NCI-H82 treated with DMSO at 0.1 percent for 48 hours (cell line): ENCODE data around the gene BEND6.
"Not testable (repeated sequence)": the region's sequence is repeated elsewhere in the genome, so short reads cannot be mapped to it uniquely, and the experiment has no call there.

Experiments used
- DNase-seq: peaks from one replicate; lab custom pipeline; 2025; ENCODE audit not compliant: unreplicated experiment; lab: John Stamatoyannopoulos, UW

BEND6 gene

DNA sequence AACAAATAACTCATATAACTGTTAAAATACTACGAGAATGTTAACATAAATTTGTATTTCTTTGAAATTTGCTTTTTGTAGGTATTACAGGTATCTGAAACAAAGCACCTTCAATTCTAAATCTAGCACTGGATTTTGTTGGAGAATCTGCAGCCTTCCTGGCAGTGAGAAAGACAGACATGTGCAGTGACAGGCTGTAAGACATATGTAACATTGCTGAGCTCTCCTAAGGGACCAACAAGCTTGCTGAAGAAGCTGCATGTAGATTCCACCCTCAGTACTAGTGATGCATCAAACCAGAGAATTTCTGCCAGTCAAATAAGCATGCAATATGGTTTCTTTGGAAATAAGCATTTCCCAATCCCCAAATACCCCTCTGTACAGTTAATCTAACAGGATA is 71.1 kb downstream of the BEND6 start:
- no peak for DNase-seq

DNA sequence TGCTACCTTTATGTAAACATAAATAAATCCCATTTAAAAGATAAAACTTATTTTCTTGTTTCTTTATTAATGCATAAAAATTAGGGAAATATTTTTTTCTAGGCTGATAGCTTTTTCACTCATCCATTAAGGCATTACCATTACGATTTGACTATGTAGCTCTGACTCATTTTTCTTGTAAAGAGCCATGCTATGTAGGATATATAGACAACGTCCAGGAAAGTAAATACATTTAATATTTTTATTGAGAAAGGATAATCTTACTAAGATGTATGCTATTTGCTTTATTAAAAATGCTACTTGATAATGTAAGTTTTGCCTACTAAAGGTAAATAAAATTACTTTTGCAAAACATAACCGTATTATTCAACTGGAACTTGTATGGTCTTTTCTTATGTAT is 72.4 kb downstream of the BEND6 start:
- DNase-seq = no peak

DNA sequence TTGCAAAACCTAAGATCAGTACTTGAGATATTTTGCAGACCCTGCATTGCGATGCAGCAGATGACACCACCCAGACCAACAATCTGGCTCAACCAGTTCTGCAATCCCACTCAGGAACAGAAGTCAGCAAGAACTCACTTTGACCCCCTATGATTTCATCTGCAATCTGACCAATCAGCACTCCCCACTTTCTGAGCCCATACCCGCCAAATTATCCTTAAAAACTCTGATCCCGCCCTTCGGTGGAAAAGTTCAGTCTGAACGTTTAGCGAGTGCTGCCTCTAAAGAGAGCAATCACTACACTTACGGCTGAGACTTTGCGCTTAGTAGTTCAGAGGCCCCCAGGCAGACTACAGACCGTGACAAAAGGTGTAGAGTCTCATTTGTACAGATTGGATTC is 74.3 kb downstream of the BEND6 start:
- DNase-seq = no peak

DNA sequence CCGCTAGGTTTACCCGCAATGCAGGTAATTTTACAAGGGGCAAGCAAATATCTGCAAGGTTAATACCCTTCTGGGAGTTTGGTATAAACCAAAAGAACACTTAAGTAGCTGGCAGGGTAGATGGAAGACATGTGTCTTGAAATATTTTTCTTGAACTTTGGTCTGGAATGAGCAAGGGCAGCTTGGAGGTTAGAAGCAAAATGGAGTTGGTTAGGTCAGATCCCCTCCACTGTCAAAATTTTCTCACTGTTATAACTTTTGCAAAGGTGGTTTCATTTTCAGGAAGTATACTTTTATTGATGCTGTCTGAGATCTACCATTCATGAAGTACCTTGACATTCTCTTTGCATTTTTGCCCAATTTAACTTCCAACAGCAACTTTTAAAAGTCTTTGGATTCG is 78.3 kb downstream of the BEND6 start:
- no peak for DNase-seq

DNA sequence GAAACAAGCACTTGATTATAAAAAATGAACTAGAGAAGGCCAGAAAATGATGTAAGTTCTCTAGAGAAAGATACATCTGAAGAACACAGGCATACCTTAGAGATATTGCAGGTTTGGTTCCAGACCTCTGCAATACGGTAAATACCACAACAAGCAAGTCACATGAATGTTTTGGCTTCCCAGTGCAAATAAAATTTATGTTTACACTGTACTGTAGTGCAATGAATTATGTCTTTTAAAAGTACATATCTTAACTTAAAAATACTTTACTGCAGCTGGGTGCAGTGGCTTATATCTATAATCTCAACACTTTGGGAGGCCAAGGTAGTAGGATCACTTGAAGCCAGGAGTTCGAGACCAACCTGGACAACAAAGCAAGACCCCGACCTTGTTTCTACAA is 80.6 kb downstream of the BEND6 start:
- no peak for DNase-seq

DNA sequence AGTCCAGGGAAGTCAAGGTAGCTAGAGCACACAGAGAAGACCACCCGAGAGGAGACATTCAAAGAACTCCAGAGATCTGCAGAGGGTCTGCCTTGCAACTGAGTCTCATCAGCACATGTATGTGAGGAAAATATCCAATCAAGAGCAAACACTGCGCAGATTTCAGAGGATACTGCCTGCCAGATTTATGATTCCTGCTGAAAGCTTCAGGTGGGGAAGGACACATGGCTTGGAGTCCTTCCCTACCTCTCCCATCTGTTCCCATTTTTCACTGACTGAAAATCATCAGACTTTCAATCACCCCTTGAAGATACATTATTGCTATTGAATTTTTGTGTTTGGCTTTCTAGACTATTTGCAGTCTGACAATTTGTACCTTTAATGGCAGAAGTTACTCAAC is 84.0 kb downstream of the BEND6 start:
- no peak for DNase-seq

DNA sequence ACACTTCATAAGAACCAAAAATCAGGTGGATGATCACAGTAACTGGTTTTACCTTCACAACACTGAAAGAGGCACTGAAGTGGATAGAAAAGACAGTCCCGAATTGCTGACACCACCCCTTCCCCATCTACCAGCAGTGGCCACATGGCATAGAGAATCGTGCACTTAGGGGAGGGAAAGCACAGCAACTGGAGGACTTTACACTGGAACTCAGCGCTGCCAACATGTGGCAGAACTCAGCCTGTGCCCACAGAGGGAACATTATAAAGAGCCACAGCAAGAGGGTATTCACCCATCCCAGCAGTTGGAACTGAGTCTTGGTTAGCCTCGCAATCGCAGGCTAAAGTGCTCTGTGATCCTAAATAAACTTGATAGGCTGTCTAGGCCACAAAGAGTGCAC is 85.1 kb downstream of the BEND6 start:
- DNase-seq = no peak

DNA sequence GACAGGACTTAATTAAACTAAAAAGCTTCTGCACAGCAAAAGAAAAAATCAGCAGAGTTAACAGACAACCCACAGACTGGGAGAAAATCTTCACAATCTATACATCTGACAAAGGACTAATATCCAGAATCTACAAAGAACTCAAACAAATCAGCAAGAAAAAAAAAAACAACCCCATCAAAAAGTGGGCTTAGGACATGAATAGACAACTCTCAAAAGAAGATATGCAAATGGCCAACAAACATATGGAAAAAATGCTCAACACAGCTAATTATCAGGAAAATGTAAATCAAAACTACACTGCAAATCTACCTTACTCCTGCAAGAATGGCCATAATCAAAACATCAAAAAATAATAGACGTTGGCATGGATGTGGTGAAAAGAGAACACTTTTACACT is 89.2 kb downstream of the BEND6 start:
- DNase-seq = not testable (repeated sequence)

DNA sequence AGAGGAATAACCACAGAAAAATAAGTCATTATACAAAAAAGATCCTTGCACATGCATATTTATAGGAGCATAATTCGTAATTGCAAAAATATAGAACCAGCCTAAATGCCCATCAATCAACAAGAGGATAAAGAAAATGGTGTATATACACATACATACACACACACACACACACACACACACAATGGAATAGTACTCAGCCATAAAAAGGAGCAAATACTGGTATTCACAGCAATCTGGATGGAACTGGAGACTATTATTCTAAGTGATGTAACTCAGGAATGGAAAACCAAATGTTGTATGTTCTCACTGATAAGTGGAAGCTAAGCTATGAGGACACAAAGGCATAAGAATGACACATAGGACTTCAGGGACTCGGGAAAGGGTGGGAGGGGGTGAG is 89.7 kb downstream of the BEND6 start:
- DNase-seq = no peak

DNA sequence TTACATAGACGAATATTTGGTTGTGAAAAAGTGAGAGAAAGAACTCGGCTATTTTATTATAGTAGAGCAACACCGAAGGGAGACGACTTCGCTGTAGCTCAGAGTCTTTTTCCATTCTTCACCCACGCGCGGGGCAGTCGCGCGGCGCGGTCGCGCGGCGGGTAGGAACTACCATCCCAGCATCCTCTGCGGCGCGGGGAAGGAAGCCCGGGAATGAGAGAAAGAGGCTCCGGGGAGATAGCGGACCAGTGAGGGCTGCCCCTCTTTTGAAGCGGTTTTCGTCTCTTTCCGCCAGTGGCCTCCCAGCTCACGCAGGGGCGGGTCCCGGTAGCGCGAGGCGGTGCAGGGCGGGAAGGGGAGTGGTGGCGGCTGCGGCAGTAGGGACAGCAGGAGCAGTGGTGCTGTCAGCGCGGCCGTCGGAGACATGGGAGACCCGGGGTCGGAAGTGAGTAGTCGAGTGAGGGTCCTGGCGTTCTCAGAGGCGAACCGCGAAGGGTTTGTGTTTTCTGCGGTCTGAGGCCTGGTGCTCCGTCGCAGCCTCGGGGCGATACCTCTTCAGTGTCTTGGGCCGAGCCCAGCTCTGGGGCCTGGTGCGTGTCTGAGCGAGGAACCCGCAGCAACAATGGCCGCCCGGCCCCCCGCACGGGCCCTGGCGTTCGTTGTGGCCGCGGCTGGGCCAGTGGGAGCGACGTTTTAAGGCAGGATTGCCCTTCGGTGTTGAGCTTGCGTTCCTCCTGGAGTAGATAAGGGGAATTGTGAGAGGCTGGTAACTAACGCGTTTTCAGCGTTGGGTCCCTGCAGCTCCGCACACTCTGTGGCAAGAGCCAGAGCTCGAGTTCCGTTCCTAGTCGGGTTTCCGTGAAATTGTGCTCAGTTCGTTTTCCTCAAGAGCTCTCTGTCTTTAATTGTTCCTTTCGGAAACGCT is 91.7 kb downstream of the BEND6 start, which contains the start of gene KIAA1586:
Gene KIAA1586, plus strand, starts transcription at position 362 of the 925 bp plus-strand sequence. Its CDS starts 63 bp downstream, at position 425.
- DNase-seq = peak; percentile 77

DNA sequence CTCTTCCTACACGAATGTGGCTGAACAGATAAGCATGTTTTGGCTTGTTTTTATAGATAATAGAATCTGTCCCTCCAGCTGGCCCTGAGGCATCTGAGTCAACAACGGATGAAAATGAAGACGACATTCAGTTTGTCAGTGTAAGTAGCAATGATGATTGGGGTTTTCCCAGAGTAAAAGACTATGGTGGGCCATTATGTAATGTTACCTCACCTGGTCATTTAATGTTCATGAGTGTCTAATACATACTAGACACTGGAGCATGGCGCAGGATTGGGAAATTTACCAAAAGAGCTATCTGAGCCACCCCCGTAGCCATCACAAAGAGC is 92.3 kb downstream of the BEND6 start:
- not testable (repeated sequence) for DNase-seq

DNA sequence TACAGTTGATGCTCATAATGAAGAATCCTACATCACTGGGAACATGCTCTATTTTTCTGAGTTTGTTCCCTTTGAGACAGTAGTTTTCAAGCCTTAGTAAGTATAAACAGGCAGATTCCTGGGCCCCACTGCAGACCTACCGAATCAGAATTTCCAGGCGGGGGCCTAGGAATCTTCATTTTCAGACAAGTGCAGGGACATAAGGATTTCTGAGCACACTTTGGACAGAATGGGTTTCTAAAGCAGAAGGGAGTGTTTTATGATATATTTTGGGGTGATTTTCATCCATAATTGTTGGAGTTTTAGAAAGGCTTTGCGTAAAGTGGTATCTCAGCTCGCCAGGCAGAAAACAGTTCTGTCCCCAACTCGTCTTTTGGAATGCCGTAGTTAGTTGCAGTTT is 93.0 kb downstream of the BEND6 start:
- not testable (repeated sequence) for DNase-seq

DNA sequence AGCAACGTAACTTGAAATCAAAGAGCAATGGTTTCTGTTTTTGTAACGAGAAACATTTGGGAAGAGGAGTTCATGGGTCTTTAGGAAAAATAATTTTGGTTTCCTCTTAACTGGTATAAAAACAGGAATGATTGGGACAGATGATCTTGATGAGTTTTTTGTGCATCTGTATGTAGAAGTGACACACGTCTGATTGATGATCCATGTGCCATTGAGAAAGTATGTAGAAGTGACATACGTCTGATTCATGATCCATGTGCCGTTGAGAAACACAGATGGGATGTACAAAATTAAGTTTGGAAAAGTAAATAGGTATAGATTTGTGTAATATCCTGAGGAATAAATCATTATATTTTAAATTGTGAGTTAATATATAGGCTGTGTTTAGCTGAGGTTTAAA is 93.7 kb downstream of the BEND6 start:
- DNase-seq = no peak

DNA sequence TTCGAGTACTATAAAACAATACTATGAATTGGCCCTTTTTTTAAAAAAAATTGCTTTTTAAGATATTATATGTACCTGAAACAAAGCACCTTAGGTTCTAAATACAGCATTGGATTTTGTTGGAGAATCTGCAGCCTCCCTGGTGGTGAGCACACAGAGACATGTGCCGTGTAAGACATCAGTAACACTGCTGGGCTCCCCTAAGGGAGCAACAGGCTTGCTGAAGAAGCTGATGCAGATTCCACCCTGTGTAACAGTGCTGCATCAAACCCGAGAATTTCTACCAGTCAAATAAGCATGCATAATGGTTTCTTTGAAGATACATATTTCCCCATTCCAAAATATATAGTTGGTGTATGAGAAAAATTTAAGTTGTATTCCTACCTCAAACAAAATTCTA is 108.9 kb downstream of the BEND6 start:
- DNase-seq = no peak

DNA sequence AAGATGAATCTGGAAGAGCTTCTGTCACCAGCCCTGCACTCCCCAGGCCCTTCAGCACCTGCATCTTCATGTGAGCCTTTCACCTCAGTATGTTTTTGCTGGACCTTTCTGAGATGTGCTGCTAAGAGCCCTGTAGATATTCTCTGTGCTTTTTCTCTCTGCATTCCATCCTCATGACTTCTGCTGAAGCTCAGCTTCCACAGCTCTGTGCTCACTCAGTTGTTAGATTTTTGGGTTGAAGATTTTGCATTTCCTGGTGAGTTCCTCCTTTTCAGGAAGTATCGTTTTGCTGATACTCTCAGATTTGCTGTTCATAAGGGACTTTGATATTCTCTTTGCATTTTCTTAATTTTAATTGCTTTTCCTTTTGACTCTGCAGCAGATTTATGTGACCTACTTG is 109.9 kb downstream of the BEND6 start:
- no peak for DNase-seq

DNA sequence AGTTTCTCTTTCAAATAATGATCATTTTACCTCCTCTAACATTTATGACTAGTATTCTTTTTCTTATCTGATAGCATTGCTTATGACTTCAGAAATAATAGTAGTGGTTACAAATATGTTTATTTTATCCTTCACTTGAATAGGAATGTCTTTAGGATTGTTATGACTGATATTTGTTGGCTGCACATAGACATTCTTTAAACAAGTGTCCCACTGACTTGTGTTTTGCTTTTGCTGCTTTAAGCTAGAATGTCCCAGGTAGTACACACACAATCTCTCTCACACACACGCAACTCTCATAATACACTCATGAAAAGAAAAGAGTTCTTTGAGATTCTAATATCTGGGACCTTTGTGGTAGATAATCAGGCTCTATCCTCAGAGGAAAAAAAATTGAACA is 113.2 kb downstream of the BEND6 start:
- DNase-seq = no peak

DNA sequence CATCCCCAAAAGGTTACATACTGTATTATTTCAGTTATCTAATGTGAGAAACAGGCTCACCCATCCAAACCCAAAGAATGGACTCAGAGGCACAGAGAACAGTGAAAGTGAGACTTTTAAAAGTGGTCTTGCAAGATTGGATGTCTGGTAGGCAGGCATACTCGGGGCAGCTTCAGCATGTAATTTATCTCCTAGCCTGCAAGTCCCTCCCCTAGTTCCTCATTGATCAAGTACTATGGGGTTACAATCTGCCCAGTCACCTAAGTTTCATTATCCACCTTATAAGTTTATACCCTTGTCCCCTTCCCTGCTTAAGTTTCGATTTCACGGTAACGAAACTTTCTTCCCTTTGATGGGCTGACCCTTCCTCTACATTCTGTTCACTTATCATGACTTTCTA is 114.3 kb downstream of the BEND6 start:
- DNase-seq = no peak

DNA sequence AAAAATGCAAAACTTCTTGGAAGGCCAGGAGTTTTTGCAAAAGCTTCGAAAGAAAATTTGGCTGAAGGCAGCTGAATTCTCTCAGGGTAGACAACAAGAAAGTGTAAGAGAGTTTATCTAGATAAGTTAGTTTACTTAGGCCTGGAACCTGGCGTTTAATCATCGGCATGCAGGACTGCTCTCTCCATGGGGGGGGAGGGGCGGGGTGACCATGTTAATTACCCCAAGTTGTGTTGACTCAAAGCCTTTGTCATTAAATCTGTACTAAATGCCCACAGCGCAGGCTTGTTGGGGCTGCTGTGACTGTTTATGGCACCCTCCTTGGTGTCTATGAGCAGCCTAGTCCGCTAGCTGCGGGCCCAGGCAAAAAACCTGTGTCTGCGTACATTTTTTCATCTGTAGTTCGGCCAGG is 115.0 kb downstream of the BEND6 start:
- DNase-seq = no peak

DNA sequence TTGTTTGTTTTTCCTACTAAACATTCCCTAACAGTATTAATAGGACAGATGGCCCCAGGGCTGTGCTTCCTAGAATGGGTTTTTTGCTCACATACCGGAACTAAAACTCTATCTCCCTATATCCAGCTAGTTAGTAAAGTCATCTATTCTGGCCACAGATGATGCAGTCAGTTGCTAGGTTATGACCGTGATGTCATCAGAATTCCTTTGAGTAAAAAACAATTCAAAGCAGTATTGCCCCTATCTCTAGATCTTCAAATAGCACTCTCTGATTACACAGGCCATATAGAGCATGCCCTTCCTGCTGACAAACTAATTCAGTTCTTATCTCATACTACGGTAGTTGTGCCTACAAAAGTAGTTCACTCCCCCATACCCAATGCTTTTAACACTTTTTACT is 117.2 kb downstream of the BEND6 start:
- DNase-seq = no peak

DNA sequence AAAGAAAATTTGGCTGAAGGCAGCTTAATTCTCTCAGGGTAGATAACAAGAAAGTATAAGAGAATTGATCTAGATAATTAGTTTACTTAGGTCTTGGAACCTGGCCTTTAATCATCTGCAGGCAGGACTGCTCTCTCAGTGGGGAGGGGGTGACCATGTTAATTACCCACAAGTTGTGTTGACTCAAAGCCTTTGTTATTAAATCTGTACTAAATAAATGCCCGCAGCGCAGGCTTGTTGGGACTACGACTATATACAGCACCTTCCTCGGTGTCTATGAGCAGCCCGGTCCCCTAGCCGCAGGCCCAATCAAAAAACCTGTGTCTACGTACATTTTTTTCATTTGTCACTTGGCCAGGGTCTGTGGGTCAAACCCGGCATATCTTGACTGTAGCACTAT is 119.5 kb downstream of the BEND6 start:
- DNase-seq = no peak

DNA sequence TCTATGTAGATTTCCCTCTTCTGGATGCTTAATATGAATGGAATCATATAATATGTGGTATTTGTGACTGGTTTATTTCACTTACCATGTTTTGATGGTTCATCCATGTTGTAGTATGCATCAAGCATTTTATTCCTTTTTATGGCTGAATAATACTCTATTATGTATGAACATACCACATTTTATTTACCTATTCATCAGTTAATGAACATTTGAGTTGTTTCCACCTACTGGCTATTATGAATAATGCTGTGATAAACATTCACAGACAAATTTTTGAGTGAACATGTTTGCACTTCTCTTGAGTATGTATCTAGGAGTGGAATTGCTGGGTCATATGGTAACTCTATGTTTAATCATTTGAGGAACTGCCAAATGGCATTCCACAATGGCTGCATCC is 120.2 kb downstream of the BEND6 start:
- DNase-seq = no peak
